ENCODE measurements around the gene EGFL6.
A peak's percentile ranks its signal among the peaks of the same experiment; 100 is the strongest.

EGFL6 gene

DNA sequence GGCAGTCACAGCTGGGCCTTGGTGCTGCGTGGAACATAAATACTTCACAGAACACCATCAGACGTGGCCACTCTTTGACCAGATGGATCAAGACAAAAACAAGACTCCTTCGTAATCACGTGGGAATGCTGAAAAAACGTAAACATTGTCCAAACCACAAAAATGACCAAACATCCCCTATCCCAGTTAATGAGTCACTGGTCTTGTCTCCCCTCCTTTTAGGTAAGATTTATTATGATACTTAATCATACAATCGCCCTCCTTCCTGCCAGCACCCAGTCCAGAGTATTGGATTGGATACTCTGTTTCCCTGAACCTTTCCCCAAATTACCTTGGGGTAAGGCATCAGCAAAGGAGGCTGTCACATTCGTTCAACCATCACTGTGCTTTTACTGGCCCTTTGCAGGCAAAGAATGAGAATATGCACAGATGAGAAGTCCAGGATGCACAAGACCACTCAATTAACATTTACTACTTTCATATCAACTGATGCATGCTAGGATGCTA is 82.9 kb downstream of the EGFL6 start (continued):
- no peak for TF ChIP-seq ZNF19 (tag by site-specific recombination; IDR thresholded peaks at IDR 0.05; ENCODE audit: low read depth)
- TF ChIP-seq HOXC10 (CRISPR knock-in tag; IDR thresholded peaks at IDR 0.05): peak; percentile 92; the same call in 1 of the 2 replicates
- peak; percentile 38; the same call in 1 of the 2 replicates for TF ChIP-seq GLI2 (tag by site-specific recombination; IDR thresholded peaks at IDR 0.05; ENCODE audit: borderline replicate concordance, low read depth)
- TF ChIP-seq, protein P1, sequence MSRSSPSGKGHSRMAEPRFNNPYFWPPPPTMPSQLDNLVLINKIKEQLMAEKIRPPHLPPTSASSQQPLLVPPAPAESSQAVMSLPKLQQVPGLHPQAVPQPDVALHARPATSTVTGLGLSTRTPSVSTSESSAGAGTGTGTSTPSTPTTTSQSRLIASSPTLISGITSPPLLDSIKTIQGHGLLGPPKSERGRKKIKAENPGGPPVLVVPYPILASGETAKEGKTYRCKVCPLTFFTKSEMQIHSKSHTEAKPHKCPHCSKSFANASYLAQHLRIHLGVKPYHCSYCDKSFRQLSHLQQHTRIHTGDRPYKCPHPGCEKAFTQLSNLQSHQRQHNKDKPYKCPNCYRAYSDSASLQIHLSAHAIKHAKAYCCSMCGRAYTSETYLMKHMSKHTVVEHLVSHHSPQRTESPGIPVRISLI (tag by site-specific recombination; IDR thresholded peaks at IDR 0.05): peak; percentile 63
- TF ChIP-seq ZNF221 (tag by site-specific recombination; IDR thresholded peaks at IDR 0.05; ENCODE audit: borderline replicate concordance): no peak
- no peak for TF ChIP-seq ZNF544 (tag by site-specific recombination; IDR thresholded peaks at IDR 0.05)
- TF ChIP-seq, protein P2, sequence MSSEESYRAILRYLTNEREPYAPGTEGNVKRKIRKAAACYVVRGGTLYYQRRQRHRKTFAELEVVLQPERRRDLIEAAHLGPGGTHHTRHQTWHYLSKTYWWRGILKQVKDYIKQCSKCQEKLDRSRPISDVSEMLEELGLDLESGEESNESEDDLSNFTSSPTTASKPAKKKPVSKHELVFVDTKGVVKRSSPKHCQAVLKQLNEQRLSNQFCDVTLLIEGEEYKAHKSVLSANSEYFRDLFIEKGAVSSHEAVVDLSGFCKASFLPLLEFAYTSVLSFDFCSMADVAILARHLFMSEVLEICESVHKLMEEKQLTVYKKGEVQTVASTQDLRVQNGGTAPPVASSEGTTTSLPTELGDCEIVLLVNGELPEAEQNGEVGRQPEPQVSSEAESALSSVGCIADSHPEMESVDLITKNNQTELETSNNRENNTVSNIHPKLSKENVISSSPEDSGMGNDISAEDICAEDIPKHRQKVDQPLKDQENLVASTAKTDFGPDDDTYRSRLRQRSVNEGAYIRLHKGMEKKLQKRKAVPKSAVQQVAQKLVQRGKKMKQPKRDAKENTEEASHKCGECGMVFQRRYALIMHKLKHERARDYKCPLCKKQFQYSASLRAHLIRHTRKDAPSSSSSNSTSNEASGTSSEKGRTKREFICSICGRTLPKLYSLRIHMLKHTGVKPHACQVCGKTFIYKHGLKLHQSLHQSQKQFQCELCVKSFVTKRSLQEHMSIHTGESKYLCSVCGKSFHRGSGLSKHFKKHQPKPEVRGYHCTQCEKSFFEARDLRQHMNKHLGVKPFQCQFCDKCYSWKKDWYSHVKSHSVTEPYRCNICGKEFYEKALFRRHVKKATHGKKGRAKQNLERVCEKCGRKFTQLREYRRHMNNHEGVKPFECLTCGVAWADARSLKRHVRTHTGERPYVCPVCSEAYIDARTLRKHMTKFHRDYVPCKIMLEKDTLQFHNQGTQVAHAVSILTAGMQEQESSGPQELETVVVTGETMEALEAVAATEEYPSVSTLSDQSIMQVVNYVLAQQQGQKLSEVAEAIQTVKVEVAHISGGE (tag by site-specific recombination; conservative IDR thresholded peaks at IDR 0.05; ENCODE audit: low read depth): no peak
- no peak for TF ChIP-seq ZNF677 (tag by site-specific recombination; IDR thresholded peaks at IDR 0.05)
- TF ChIP-seq ZNF23 (tag by site-specific recombination; IDR thresholded peaks at IDR 0.05; ENCODE audit: borderline replicate concordance): no peak
- no peak for TF ChIP-seq ZSCAN18 (tag by site-specific recombination; IDR thresholded peaks at IDR 0.05)
- TF ChIP-seq, protein P3, sequence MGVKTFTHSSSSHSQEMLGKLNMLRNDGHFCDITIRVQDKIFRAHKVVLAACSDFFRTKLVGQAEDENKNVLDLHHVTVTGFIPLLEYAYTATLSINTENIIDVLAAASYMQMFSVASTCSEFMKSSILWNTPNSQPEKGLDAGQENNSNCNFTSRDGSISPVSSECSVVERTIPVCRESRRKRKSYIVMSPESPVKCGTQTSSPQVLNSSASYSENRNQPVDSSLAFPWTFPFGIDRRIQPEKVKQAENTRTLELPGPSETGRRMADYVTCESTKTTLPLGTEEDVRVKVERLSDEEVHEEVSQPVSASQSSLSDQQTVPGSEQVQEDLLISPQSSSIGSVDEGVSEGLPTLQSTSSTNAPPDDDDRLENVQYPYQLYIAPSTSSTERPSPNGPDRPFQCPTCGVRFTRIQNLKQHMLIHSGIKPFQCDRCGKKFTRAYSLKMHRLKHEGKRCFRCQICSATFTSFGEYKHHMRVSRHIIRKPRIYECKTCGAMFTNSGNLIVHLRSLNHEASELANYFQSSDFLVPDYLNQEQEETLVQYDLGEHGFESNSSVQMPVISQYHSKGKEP (tag by site-specific recombination; IDR thresholded peaks at IDR 0.05): no peak
- no peak for TF ChIP-seq ZNF654 (tag by site-specific recombination; IDR thresholded peaks at IDR 0.05; ENCODE audit: low read depth)
- TF ChIP-seq ZNF670 (tag by site-specific recombination; IDR thresholded peaks at IDR 0.05; ENCODE audit: low read depth): no peak
- no peak; the same call in 1 of the 2 replicates for TF ChIP-seq ZFHX2 (tag by site-specific recombination; conservative IDR thresholded peaks at IDR 0.05)
- no peak for TF ChIP-seq ZNF292 (tag by site-specific recombination; IDR thresholded peaks at IDR 0.05; ENCODE audit: borderline replicate concordance, low read depth)
- no peak for TF ChIP-seq ZNF18 (tag by site-specific recombination; IDR thresholded peaks at IDR 0.05)
- TF ChIP-seq, protein P4, sequence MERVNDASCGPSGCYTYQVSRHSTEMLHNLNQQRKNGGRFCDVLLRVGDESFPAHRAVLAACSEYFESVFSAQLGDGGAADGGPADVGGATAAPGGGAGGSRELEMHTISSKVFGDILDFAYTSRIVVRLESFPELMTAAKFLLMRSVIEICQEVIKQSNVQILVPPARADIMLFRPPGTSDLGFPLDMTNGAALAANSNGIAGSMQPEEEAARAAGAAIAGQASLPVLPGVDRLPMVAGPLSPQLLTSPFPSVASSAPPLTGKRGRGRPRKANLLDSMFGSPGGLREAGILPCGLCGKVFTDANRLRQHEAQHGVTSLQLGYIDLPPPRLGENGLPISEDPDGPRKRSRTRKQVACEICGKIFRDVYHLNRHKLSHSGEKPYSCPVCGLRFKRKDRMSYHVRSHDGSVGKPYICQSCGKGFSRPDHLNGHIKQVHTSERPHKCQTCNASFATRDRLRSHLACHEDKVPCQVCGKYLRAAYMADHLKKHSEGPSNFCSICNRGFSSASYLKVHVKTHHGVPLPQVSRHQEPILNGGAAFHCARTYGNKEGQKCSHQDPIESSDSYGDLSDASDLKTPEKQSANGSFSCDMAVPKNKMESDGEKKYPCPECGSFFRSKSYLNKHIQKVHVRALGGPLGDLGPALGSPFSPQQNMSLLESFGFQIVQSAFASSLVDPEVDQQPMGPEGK (tag by site-specific recombination; IDR thresholded peaks at IDR 0.05): peak; percentile 81
- no peak for TF ChIP-seq ZNF138 (tag by site-specific recombination; IDR thresholded peaks at IDR 0.05; ENCODE audit: borderline replicate concordance)
- TF ChIP-seq, protein P5, sequence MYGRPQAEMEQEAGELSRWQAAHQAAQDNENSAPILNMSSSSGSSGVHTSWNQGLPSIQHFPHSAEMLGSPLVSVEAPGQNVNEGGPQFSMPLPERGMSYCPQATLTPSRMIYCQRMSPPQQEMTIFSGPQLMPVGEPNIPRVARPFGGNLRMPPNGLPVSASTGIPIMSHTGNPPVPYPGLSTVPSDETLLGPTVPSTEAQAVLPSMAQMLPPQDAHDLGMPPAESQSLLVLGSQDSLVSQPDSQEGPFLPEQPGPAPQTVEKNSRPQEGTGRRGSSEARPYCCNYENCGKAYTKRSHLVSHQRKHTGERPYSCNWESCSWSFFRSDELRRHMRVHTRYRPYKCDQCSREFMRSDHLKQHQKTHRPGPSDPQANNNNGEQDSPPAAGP (tag by site-specific recombination; IDR thresholded peaks at IDR 0.05): peak; percentile 86
- no peak for TF ChIP-seq ZNF280D (tag by site-specific recombination; IDR thresholded peaks at IDR 0.05)
- no peak for TF ChIP-seq ZNF184 (tag by site-specific recombination; IDR thresholded peaks at IDR 0.05)
